ENCODE data around the gene EFNA5.

Gene EFNA5

DNA sequence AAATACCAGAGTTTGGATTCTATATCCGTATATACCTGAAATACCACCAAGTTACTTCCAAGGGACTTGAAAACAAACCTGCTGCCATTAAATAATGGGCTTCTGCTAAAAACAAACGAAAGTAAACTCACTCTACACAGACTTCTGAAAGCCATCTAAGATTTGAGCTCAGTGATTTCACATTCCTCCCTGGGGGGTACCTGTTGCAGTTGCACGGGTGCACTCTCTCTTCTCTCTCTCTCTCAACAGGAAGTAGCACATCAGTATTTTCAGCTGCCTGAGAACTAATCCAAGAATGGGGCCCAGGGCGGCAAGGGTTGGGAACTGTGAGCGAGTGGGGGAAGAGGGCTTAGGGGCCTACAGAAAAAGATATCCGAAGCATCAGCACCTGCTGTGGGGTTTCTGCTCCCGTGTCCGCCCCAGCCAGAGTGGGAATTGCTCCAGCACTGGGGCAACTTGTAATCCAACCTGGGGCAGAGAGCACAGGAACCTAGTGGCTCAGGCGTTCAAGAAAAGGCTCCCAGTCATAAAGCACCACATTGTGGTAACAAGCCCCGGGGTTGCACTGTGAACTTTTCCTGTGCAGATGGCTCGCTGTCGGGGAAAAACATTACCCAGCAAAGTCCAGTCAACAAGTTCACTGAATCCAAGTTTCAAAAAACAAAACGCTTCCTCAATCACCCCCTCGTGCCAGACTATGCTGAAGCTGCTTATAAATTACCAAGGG, 99.8 kb downstream of the EFNA5 start:
- no peak for DNase-seq (ENCODE audit: low read depth)

DNA sequence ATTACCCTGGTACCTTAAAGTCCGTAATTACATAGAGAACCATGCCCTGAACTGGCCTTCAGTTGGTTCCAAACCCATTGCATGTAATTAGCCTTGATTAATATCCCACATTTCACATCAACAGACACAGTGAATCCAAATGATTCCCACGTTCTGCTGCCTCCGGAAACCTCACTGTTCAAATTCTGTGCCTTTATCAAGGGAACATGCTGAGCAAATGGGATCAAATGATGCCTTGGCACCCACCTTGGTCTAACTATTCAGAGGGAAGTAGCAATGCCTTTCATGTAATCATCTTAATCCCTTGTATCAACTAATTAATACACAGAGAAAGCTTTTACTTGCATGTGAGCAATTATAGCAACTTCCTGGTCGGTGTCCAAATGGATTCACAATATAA, 100.6 kb downstream of the EFNA5 start:
- no peak for DNase-seq (ENCODE audit: low read depth)

DNA sequence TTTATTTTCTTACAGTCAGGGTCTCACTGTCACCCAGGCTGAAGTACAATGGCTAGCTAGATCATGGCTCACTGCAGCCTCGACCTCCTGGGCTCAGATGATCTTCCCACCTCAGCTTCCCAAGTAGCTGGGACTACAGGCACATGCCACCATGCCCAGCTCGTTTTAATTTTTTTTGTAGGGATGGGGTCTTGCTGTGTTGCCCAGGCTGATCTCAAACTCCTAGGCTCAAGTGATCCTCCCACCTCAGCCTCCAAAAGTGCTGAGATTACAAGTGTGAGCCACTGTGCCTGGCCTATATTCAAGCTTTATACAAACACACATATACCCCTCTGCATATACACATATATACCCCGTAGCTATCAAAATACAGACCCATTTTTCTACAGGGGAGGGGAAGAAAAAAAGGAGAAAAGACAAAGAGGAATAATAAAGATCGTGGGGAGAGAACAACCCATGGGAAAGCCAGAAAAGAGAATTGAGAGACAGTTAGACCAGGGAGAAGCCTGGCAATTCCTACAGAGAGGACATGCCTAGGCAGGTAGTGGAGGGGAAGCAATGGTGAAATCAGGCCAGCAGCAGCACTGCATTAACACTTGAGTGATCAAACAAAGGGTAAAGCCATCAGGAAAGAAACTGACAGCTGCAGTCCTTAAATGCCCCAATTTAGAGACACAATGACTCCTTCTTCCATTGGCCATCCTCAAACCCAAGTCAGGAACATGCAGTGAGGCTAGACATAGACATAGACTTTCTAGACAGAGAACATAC, 102.7 kb downstream of the EFNA5 start:
- no peak for DNase-seq (ENCODE audit: low read depth)

DNA sequence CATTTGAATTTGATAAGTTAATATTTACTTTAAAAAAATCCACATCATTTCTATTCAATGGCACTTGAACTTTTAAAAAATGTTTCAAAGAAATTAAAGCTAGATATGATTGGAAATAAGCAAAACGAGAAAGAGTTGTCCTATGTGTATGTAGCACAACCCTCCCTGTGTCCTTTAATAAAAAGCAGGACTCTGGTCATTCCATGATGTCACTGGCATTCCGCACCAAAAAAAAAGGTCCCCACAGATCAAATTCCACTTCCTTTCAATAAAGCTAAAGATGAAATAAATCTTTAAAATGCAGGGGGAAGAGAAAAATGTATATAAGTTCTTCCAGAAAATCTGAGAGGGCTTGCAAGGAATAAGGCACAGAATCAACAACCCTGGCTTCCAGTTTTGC, 103.8 kb downstream of the EFNA5 start:
- DNase-seq (ENCODE audit: low read depth), result no peak

DNA sequence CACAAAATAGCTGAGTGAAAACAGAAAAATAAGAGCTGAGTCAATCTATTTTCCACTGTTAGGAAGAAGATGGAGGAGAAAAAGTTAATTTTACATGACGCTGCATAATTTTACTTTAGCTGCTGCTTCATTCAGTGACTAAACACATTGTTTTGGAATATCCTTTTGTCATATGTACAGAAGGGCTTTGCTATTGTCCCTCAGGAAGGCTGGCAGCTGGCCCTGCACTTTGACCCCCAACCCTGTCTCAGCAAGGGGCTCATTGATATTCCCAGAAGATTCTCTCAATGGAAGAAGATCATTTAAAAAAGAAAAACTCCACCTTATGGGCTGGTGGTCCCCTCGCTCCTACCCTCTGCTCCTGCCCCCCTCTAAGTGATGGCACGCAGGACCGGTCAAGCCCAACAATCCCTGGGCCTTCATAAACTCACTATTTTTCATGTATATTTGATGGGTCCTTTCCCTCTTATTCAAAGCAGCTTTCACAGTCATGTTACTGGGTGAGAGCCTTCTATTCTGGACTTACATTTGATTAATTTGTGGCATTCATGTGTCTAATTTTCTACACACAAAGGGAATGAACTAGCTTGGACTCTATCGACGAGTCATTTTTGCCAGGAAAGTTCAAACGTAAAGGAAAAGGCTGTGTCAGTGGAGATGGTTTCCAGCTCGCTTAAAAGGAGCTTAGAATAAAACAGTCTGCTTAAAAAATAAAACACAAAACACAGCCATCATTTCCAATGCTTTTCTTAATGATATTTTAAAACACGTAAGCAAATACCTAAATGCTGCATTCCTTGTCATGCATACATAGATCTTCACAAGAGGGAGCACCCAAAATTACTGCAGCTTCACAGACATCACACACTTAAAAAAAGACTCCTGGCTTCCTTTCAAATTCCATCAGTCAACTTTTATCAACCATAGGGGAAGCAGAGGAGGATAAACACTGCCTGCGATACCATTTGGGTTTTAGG, 104.7 kb downstream of the EFNA5 start:
- no peak for DNase-seq (ENCODE audit: low read depth)

DNA sequence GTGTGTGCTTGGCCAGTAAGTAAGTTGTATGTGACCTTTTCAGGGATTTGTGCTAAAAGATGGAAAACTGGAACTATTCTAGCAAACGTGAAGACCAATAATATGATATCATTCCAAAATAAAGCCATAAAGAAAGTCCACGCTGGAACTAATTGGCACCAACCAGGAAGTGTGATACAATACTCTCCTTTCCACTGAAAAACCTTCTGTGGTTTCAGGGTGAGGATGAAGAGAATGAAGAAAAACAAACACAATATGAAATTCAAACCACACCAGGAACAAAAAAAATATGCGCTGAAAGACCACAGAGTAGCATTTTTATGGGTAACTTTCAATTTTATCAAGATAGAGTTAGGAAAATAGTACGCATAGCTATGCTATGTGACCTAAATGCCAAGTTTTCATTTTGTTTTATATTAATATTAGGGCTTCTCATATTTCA, 105.8 kb downstream of the EFNA5 start:
- no peak for DNase-seq (ENCODE audit: low read depth)

DNA sequence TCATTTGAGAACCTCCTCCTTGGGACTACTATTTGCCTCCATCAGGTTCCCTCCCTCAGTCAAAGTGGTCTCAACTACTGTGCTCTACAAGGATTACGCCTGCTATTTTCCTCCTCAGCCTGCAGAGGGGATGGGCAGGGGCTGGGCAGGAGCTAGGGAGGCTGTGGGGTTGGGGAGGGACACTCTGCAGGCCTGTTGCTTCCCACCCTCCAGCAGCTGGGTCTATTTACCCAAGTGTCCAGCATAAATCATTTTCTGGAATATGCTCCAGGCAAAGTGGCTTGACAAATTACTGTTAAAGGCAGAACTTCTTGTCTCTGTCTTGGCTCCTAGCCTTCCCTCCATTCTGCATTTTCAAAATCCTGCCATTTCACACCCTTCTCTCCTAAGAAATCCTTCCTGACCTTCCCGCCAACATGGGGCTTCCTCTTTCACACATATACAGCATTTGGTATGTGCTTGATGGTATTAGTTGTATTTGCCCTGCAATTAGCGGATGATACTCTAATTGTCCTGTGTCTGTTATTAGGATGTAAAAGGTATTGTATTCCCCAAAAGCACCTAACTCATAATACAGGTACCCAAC, 106.7 kb downstream of the EFNA5 start:
- DNase-seq (ENCODE audit: low read depth), result no peak

DNA sequence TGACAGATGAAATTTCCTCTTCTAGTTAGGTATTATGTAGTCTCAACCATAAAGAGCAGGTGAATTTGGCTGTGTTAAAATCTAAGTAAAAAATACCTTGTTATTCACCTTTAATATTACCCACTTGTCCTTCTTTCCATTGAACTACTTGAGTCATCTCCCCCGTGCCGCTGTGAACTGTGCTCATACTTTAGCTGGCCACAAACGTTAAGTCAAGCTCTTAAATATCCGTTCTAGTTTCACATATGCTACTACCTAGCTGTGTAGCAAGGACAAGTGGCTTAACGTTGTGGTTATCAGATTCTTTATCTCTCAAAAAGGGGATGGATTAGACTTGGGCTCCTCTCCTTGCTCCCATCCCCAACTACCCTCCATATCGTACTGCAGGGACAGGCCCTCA, 110.4 kb downstream of the EFNA5 start:
- no peak for DNase-seq (ENCODE audit: low read depth)

DNA sequence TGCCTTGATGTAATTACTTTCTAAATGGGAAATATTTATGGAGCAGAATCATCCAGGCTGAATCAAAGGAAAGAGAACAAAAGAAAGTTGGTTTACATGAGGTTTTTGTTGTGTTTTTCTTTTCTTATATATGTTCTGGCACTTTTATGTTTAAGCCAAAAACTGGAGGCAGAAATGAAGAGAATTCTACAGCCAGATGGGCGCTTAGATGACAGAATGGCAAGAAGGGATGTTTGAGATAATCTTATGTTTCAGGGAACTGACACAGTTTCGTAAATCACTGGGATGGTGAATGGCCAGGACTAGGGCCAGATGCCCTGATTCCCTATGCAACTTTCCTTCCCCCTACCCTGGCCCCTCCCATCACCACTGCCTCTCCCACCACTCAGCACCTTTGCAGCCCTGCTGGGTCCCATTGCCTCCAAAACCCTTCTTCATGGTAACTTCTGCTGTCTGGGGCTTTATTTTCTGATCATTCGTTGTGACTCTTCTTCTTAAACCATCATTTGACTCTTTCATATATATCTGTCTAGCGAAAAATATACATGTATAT, 111.8 kb downstream of the EFNA5 start:
- no peak for DNase-seq (ENCODE audit: low read depth)

DNA sequence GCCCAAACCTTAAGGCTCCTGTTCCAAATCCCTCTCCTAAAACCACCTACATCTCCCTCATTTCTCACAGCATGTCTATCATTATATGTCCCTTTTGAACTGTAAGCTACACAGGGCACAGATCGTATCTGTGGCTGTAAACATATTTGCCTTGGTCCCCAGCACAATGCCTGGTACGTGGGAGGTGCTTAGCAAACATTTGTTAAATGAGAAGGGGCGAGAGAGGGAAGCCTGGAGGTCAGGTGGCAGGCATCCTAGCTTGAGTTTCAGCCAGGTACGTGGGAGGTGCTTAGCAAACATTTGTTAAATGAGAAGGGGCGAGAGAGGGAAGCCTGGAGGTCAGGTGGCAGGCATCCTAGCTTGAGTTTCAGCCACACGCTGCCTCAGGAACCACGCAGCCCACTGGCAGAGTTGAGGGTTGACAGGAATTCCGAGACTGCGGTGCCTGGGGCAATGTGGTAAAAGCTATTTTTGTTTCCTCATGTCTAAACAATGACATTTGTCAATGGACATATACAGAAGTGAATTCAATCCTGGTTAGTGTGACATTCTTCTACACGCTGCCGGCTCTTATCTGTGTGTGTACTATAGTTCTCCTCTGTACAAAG, 113.6 kb downstream of the EFNA5 start:
- no peak for DNase-seq (ENCODE audit: low read depth)

DNA sequence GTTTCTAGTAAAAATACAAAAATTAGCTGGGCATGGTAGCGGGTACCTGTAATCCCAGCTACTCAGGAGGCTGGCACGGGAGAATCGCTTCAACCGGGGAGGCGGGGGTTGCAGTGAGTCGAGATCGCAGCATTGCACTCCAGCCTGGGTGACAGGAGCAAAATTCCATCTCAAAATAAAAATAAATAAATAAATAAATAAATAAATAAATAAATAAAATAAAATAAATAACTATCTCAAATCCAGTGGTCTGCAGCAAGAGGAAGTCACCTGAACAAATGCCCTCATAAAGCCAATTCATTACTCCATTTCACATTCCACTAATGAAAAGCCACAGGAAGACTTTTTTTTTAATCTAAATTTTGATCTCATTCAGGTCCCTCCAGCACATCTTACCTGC, 114.2 kb downstream of the EFNA5 start:
- no peak for DNase-seq (ENCODE audit: low read depth)

DNA sequence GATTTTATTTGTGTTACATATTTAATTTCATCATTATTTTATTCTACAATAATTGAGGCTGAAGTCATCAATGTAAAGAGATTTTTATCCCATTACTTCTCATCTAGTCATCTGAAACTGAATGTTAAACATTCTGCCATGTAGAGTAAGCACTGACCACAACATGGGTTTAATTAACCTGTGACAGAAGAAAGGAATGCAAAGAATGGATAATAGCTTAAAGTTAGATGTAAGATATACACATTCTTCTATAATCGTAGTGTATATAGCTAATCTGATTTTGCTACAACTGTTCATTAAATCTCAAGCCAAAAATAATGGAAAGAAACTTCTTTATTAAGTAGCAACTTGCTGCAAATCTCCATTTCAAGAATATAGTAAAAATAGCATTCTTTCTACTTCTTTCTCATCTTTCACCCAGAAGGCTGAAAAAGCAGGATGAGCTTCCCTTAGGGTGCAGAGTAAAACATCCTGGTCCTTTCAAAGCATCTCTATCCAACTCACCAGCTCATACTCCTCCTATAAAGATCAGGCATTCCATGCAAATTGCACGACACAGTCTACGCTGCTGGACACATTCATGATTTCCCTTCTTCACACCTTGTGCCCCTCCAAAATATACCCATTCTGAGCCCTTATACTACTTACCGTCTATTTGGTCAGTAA, 115.2 kb downstream of the EFNA5 start:
- no peak for DNase-seq (ENCODE audit: low read depth)

DNA sequence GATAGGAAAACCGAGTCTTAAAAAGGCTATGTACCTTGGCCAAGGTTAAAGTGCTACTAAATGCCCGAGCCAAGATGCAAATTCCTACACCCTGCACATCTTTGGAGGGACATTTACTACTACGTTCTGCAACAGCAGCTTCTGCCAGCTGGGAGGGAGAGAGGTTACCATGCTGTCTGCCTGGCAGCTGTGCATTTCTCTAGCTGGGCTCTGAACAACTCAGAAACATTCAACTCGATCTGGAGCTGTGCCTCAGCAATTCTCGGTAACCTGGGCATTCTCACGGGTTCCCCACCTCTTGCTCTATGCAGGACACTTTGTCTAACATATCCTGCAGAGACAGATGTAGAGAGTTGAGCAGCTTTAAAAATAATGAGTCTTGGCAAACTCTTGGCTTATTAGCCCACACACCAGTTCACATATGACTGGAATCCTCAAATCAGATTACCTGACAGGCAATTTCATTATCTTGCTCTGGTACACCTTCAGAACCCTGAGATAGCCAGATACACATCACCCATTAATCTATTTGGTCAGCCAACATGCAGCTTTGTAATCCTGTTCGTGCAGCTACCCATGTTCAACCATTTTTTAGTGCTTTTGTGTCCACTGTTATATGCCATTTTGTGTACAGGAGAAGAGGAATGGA, 115.8 kb downstream of the EFNA5 start:
- no peak for DNase-seq (ENCODE audit: low read depth)

DNA sequence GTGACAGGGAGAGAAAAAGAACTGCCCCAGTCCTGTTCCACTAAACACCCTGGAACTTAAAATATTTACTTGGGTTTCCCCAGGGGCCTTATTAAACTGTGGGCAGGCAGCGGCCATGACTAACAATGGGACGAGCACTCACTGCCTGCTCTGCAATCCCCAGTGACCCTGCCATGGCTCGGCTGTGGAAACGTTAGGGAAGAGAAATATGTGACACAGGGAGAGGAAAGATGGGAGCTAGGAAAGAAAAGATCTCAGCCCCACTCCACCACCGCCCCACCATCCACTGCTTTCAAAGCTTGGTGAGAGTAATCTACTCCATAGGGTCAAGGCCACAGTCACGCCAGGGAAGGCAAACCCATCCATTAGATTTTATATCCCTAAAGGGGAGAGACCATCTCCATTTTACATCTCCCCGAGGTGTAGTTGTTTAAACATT, 117.6 kb downstream of the EFNA5 start:
- DNase-seq (ENCODE audit: low read depth), result no peak

DNA sequence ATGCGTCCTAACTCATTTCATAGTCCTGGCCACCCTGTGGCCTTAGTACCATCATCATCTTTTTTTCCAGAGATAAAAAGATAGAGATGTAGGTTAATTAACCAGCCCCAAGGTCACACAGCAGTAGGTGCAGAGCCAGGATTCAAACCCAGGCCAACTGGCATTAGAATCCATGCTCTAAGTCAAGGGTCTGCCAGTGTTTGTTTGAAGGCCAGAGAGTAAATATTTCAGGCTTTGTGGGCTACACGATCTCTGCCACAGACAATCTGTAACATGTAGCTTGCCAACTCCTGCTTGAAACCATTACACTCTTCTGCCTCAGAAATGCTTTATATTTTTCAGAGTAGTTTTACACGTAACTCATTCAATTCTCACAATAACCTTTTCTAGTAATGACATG, 119.6 kb downstream of the EFNA5 start:
- DNase-seq (ENCODE audit: low read depth), result no peak

DNA sequence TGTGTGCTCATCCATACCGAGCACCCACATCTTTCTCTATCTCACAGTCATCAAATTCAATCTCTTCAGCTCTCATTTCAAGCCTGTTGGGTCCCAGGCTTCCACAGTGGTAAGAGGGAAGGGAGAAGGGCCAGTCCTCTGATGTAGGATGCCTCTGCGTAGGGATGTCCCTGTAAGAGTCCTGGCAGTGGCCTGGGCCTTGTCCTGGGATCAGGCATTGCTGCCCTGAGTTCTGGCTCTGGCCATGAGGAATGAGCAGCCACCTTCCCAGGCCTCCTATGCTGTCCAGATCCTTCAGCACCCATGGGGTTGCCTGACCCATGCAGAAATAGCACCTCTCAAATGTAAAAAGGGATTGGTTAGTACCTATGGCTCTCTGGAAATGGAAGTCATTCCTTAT, 121.2 kb downstream of the EFNA5 start:
- no peak for DNase-seq (ENCODE audit: low read depth)

DNA sequence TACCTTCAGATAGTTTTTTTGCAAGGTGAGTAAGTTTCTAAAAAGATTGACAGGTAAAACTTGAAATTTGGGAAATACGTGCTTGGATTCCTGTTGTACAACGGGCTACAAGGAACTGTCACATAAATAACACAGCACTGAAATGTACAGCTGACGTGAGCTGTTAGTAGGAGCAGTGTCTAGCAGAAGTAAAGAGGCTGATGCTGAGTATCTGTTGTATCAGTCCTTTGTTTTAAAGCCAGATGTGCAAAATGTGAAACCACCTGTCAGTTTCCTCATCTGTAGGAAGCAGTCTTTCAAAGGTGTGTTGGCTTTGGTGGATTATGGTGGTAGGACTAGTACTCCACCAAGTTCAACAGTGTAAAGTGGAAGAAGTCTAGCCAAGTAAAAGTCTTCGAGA, 122.3 kb downstream of the EFNA5 start:
- no peak for DNase-seq (ENCODE audit: low read depth)

DNA sequence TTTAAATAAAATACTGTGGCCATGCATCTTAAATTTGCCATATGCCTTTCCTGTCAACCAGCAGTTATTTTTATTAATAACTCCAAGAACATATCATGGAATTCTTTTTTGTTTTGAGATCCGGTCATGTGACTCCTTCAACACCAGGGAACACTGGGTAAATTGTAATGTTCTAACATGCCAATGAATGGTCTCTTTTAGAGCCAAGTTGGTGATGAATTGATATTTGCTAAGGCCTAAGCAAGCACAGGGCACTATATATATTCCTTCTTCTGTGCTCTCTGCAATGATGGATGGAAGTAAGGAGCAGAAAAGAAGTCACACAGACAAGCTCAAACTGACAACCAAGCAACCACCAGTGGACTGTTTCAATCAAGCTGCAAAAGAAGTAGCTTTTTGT, 124.0 kb downstream of the EFNA5 start:
- DNase-seq (ENCODE audit: low read depth), result no peak

DNA sequence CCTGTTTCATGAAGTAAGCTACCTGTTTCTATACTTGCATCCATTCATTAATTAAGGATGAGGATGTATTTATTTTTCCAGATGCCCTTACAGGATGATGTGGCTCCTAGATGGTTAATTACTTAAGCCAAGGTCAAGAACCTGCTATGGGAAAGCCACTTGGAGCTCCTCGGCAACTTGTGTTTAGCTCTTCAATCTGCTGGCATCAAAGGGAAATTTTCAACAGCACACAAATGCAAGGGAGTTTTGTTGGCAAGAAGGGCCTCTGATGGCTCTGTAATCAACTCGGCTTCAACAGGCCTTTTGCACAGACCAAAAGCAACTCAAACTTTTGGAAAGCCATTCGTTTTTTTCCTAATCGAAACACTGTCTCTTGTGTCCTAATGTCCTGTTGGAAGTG, 125.3 kb downstream of the EFNA5 start:
- no peak for DNase-seq (ENCODE audit: low read depth)

DNA sequence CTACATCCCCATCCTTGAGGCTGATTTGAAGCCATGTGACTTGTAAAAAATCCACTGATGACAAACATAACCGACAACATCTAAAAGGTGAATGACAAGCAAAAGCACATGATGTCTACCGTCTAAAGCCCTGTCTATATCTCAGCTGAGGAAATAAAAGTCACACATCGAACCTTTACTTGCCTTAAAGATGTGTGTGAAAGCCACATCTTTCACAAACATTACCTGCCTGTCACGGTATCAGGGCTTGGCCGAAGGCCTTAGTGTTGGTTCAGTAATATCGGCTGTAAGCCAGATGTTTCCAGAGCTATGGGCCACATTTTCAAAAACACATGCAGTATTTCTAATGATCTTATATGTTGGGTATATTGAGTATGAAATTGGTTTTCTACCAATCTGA, 125.8 kb downstream of the EFNA5 start:
- no peak for DNase-seq (ENCODE audit: low read depth)
